Endodermal cell (in vitro differentiated cells): Measurements from ENCODE around the gene CX3CL1. TPM values are rescaled to one million over a fixed set of nuclear protein-coding genes. Genes with fewer than 3 reads are reported as not detected.

Experiments used
- DNase-seq: peaks from one replicate; pipeline ENCODE4 v3.0.0-alpha.2; 2017
- H3K27ac ChIP-seq: 2 replicates; pipeline ENCODE4 v1.5.1; 2013; ENCODE audit warnings: mild to moderate bottlenecking, low read depth, low read length, moderate library complexity
- H3K27me3 ChIP-seq: 2 replicates; pipeline ENCODE4 v1.6.1; 2013; ENCODE audit warnings: mild to moderate bottlenecking, low read length, moderate library complexity; ENCODE audit not compliant: insufficient read depth, control insufficient read depth, poor library complexity, severe bottlenecking
- H3K36me3 ChIP-seq: 2 replicates; pipeline ENCODE4 v1.7.0; 2013; ENCODE audit warnings: mild to moderate bottlenecking, low read length, moderate library complexity; ENCODE audit not compliant: control insufficient read depth, insufficient read depth
- H3K4me1 ChIP-seq: one replicate; pipeline ENCODE4 v1.7.0; 2013; ENCODE audit warnings: low read length; ENCODE audit not compliant: control insufficient read depth, insufficient read depth
- H3K4me3 ChIP-seq: 2 replicates; pipeline ENCODE4 v1.5.1; 2013; ENCODE audit warnings: mild to moderate bottlenecking, low read length, moderate library complexity
- H3K9ac ChIP-seq: 2 replicates; pipeline ENCODE4 v1.6.1; 2013; ENCODE audit warnings: mild to moderate bottlenecking, low read length, moderate library complexity; ENCODE audit not compliant: poor library complexity, severe bottlenecking; ENCODE audit errors: extremely low read depth
- H3K9me3 ChIP-seq: 2 replicates; pipeline ENCODE4 v1.6.1; 2013; ENCODE audit warnings: mild to moderate bottlenecking, low read length, moderate library complexity; ENCODE audit not compliant: control insufficient read depth
- H3K27ac Mint-ChIP-seq: 2 replicates; pipeline ENCODE4 v1.8.0; 2020; ENCODE audit warnings: mixed read lengths
- H3K27me3 Mint-ChIP-seq: 2 replicates; pipeline ENCODE4 v1.8.0; 2021; ENCODE audit warnings: mild to moderate bottlenecking, mixed read lengths; ENCODE audit not compliant: insufficient read depth
- H3K36me3 Mint-ChIP-seq: 2 replicates; pipeline ENCODE4 v1.8.0; 2020; ENCODE audit warnings: low read depth, mixed read lengths
- H3K4me1 Mint-ChIP-seq: 2 replicates; pipeline ENCODE4 v1.8.0; 2020; ENCODE audit warnings: mixed read lengths
- H3K4me3 Mint-ChIP-seq: 2 replicates; pipeline ENCODE4 v1.8.0; 2020; ENCODE audit warnings: mild to moderate bottlenecking, moderate library complexity, mixed read lengths
- H3K9me3 Mint-ChIP-seq: 2 replicates; pipeline ENCODE4 v1.8.0; 2020; ENCODE audit warnings: mild to moderate bottlenecking, mixed read lengths
- CTCF ChIP-seq: fragments of 200-600 bp; sonication (generic); conservative IDR thresholded peaks from 2 replicates; pipeline ENCODE4 v1.5.0; 2021; ENCODE audit warnings: antibody characterized with exemption, mild to moderate bottlenecking
- WGBS, 2 experiments: methylation state at CpG; one replicate each; pipeline versions ENCODE4 v1.1.5 to v1.1.7; 2013; ENCODE audit warnings: missing lambda C conversion rate in 2 of 2, mixed read lengths in 1 of 2; ENCODE audit not compliant: insufficient coverage in 1 of 2, insufficient read length in 1 of 2; 5-methylcytosine and 5-hydroxymethylcytosine counted together
- total RNA-seq, 2 donors: library from RNA; stranded (reverse); fragmentation: NEBNext Ultra II Directional in 1 of 2; extraction: Animal tissue kit (Norgen Biotek cat#: 25700) in 1 of 2; gene quantifications; 2 replicates in 1 of 2; 3 replicates in 1 of 2; pipeline ENCODE4 v1.2.1, GENCODE V29; 2021

CX3CL1 gene
- total RNA-seq, 2 donors from 2014 or later = 0.18 to 1.0 TPM

DNA sequence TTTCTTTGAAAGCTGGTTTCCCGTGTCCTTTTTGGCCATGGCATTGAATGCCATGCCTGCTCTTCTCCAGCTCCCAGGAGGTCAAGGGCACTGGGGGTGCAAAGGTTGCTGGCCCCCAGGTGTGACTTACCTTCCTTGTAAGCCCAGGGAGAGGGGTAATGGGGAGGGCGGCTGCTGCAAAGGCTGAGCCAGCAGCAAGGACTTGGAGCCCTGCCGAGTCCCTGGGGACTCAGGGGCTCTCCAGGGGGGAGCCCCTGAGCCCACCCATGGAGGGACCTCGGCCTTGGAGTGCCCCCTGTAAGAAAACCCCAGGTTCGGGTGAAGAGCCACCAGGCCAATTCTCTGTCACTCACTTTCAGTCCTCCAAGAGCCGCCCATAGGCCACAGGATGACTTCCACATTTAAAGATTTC, 19.6 kb upstream of the CX3CL1 start:
- no peaks in the 10 kb centered on the region for H3K36me3 Mint-ChIP-seq
- WGBS, 2 experiments = 81 to 100% methylated on average over 1 to 6 of the region's 6 CpGs
- Histone ChIP-seq H3K9ac (no peak overlapping the region), H3K9me3 (no peaks in the 10 kb centered on the region), H3K27ac (no peak overlapping the region), H3K36me3 (no peaks in the 10 kb centered on the region), H3K27me3 (peaks cover 5% of the 10 kb centered on the region), H3K4me3 (no peak overlapping the region), H3K4me1 (no peaks in the 10 kb centered on the region)
- H3K27me3 Mint-ChIP-seq = peaks cover 13% of the 10 kb centered on the region
- DNase-seq = no peak
- H3K27ac Mint-ChIP-seq = no peak overlapping the region
- H3K9me3 Mint-ChIP-seq = no peaks in the 10 kb centered on the region
- no peak for TF ChIP-seq CTCF
- H3K4me3 Mint-ChIP-seq = no peak overlapping the region
- no peaks in the 10 kb centered on the region for H3K4me1 Mint-ChIP-seq

DNA sequence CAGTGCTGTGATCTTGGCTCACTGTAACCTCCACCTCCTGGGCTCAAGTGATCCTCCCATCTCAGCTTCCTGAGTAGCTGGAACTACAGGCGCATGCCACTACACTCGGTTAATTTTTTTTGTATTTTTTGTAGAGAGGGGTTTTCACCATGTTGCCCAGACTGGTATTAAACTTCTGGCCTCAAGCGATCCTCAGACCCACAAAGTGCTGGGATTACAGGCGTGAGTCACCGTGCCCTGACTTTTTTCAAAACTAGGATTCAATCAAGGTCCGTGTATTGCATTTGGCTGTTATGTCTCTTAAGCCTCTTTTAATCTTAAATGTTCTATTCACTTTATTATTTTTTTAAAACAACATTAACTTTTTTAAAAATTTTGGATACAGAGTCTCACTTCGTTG, 18.0 kb upstream of the CX3CL1 start:
- no peak for DNase-seq
- Mint-ChIP-seq H3K27ac (no peak overlapping the region), H3K4me1 (no peaks in the 10 kb centered on the region), H3K36me3 (no peaks in the 10 kb centered on the region), H3K4me3 (no peak overlapping the region), H3K27me3 (peaks cover 6% of the 10 kb centered on the region), H3K9me3 (no peaks in the 10 kb centered on the region)
- H3K9me3 ChIP-seq = no peaks in the 10 kb centered on the region
- TF ChIP-seq CTCF = no peak
- H3K27ac ChIP-seq = no peak overlapping the region
- H3K4me3 ChIP-seq = no peak overlapping the region
- H3K9ac ChIP-seq = no peak overlapping the region
- H3K36me3 ChIP-seq = no peaks in the 10 kb centered on the region
- 93 to 94% methylated on average over 7 of the region's 7 CpGs for WGBS, 2 experiments
- peaks cover 3% of the 10 kb centered on the region for H3K27me3 ChIP-seq
- no peaks in the 10 kb centered on the region for H3K4me1 ChIP-seq

GRCh38 chr16:57355898-57356414, 16.3 kb upstream of the CX3CL1 start:
- Histone ChIP-seq H3K4me1 (no peaks in the 10 kb centered on the region), H3K36me3 (no peaks in the 10 kb centered on the region), H3K27ac (no peak overlapping the region), H3K9ac (no peak overlapping the region), H3K9me3 (no peaks in the 10 kb centered on the region), H3K27me3 (no peaks in the 10 kb centered on the region), H3K4me3 (no peak overlapping the region)
- DNase-seq = no peak
- Mint-ChIP-seq H3K36me3 (no peaks in the 10 kb centered on the region), H3K4me3 (no peak overlapping the region), H3K27ac (no peak overlapping the region), H3K9me3 (no peaks in the 10 kb centered on the region), H3K27me3 (no peaks in the 10 kb centered on the region), H3K4me1 (no peaks in the 10 kb centered on the region)
- TF ChIP-seq CTCF = no peak
- WGBS, 2 experiments = 83 to 89% methylated on average over 5 of the region's 5 CpGs
